ENCODE data around the gene EYA4.

- no peak for TF ChIP-seq CTCF (IDR thresholded peaks at IDR 0.05; ENCODE audit: insufficient read depth, low read depth, low read length)
- TF ChIP-seq EZH2 (IDR thresholded peaks at IDR 0.05; ENCODE audit: insufficient read depth, low read length), result no peak
These were observed 36.9 kb downstream of the EYA4 start for GRCh38 chr6:133277900-133278545.
